Hepatocyte (in vitro differentiated cells): ENCODE data around the gene DIAPH1. TPM values are rescaled to one million over a fixed set of nuclear protein-coding genes. Genes with fewer than 3 reads are reported as not detected.

ENCODE experiments used
- DNase-seq: peaks from one replicate; pipeline ENCODE4 v3.0.0-alpha.2; 2016; ENCODE audit warnings: low spot score
- H2AFZ ChIP-seq: fragments of 200-600 bp; sonication (generic); 2 replicates; pipeline ENCODE4 v1.6.0; 2016; ENCODE audit warnings: antibody characterized with exemption, mild to moderate bottlenecking
- H3K27ac ChIP-seq: fragments of 200-600 bp; sonication (generic); 2 replicates; pipeline ENCODE4 v1.5.1; 2016; ENCODE audit warnings: mild to moderate bottlenecking
- H3K27me3 ChIP-seq: fragments of 200-600 bp; sonication (generic); 2 replicates; pipeline ENCODE4 v1.6.1; 2016
- H3K36me3 ChIP-seq: fragments of 200-600 bp; sonication (generic); replicated peaks from 2 replicates; pipeline ENCODE4 v1.5.1; 2016; ENCODE audit warnings: low read depth; ENCODE audit not compliant: insufficient read depth
- H3K4me1 ChIP-seq: fragments of 200-600 bp; sonication (generic); 2 replicates; pipeline ENCODE4 v1.5.1; 2016; ENCODE audit warnings: mild to moderate bottlenecking, moderate library complexity; ENCODE audit not compliant: insufficient read depth
- H3K4me2 ChIP-seq: fragments of 200-600 bp; sonication (generic); 2 replicates; pipeline ENCODE4 v1.6.0; 2016
- H3K4me3 ChIP-seq: fragments of 200-600 bp; sonication (generic); 2 replicates; pipeline ENCODE4 v1.5.1; 2016; ENCODE audit warnings: mild to moderate bottlenecking
- H3K79me2 ChIP-seq: fragments of 200-600 bp; sonication (generic); 2 replicates; pipeline ENCODE4 v1.6.0; 2017; ENCODE audit warnings: mild to moderate bottlenecking
- H3K9me2 ChIP-seq: fragments of 200-600 bp; sonication (generic); replicated peaks from 2 replicates; pipeline ENCODE4 v1.6.0; 2017; ENCODE audit warnings: mild to moderate bottlenecking; ENCODE audit not compliant: insufficient read depth
- H3K9me3 ChIP-seq: fragments of 200-600 bp; sonication (generic); 2 replicates; pipeline ENCODE4 v1.5.1; 2016; ENCODE audit warnings: low read depth, mild to moderate bottlenecking
- H4K20me1 ChIP-seq: fragments of 200-600 bp; sonication (generic); 2 replicates; pipeline ENCODE4 v1.6.0; 2016; ENCODE audit warnings: mild to moderate bottlenecking; ENCODE audit not compliant: insufficient read depth, poor library complexity, severe bottlenecking
- EZH2 ChIP-seq: fragments of 200-600 bp; sonication (generic); IDR thresholded peaks from 2 replicates; pipeline ENCODE4 v1.6.1; 2016; ENCODE audit warnings: antibody characterized with exemption, mild to moderate bottlenecking, borderline replicate concordance
- EZH2phosphoT487 ChIP-seq: fragments of 200-600 bp; sonication (generic); IDR thresholded peaks from one replicate; pipeline ENCODE4 v1.6.1; 2018; ENCODE audit warnings: antibody characterized with exemption, mild to moderate bottlenecking, low read depth, moderate library complexity; ENCODE audit not compliant: unreplicated experiment, severe bottlenecking
- WGBS: methylation state at CpG from one replicate; pipeline ENCODE4 v1.1.6; 2016; ENCODE audit warnings: low lambda C conversion rate; ENCODE audit errors: missing lambda C conversion rate; 5-methylcytosine and 5-hydroxymethylcytosine counted together
- polyA plus RNA-seq: library from polyadenylated mRNA; unstranded; fragments of >200 nt; fragmentation: Nextera tagmentation; extraction: Ambion mirVana; gene quantifications from 2 replicates; pipeline ENCODE4 v1.2.1, GENCODE V29; 2016
- total RNA-seq: library from RNA; depleted of rRNA; stranded (reverse); fragments of >200 nt; gene quantifications from 2 replicates; pipeline ENCODE4 v1.2.3, GENCODE V29; 2014
- TF ChIP-seq, protein P1 (sequence below): fragments of 200-600 bp; sonication (generic); IDR thresholded peaks from 2 replicates; pipeline ENCODE4 v1.5.1; 2016; ENCODE audit warnings: antibody characterized with exemption, mild to moderate bottlenecking; ENCODE audit not compliant: poor library complexity

Gene DIAPH1
- total and polyA plus RNA-seq, 2 experiments from 2014 or later = 56.6 to 62.4 TPM

DNA sequence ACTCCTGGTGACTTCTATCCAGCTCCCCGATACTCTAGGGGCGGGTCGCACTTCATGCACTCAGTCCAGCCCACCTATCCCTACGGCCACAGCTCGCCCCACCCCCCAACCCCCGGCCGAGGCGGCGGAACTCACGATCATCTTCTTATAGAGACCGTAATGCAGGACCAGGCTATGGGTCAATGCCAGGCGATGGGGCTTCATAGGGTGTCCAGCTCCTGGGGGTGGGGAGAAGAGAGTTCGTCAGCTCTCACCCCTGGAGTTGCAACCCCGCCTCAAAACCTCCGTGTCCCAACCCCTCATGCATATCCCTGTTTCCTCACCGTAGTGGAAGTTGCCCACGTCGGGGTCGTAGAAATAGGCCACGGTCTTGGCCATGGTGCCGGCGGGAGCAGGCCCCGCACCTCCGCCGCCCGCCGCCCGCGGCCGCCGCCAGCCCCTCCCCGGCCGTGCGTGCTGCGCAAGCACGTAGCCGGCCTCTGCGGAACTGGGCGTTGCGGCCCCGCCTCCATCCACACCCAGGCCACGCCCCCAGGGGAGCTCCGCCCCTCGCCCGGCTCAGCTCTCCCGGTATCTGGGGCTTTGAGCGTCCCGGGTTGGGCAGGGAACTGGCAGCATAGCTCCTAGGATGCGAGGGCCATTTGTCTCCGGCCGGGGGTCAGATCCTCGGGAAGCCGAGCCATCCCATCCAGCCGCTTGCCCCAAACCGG lies 17.8 kb upstream of the DIAPH1 start, which contains the start of the genes HDAC3 and RELL2:
Gene HDAC3, minus strand, starts transcription at position 437 of the 710 bp plus-strand sequence. Its CDS starts 59 bp downstream, at position 378.
Gene RELL2, plus strand, starts transcription at position 585 of the 710 bp plus-strand sequence. CDS start 1,229 bp downstream, outside the sequence.
- DNase-seq = peak; percentile 97
- Histone ChIP-seq H2AFZ (peak within 1 kb of the TSS; percentile 97), H3K36me3 (no peaks in the 10 kb centered on the region), H3K4me3 (peak within 1 kb of the TSS; percentile 70), H3K27ac (peak within 1 kb of the TSS; percentile 90), H3K9me3 (no peaks in the 10 kb centered on the region), H3K79me2 (peaks cover 50% of the 10 kb centered on the region), H3K4me1 (peaks cover 19% of the 10 kb centered on the region), H3K9me2 (no peaks in the 10 kb centered on the region), H3K4me2 (peak within 1 kb of the TSS; percentile 99), H3K27me3 (no peaks in the 10 kb centered on the region), H4K20me1 (peaks cover 10% of the 10 kb centered on the region)
- WGBS = 2% methylated on average over 45 of the region's 55 CpGs
- TF ChIP-seq EZH2phosphoT487 (no peak), EZH2 (no peak)
- TF ChIP-seq, protein P1, sequence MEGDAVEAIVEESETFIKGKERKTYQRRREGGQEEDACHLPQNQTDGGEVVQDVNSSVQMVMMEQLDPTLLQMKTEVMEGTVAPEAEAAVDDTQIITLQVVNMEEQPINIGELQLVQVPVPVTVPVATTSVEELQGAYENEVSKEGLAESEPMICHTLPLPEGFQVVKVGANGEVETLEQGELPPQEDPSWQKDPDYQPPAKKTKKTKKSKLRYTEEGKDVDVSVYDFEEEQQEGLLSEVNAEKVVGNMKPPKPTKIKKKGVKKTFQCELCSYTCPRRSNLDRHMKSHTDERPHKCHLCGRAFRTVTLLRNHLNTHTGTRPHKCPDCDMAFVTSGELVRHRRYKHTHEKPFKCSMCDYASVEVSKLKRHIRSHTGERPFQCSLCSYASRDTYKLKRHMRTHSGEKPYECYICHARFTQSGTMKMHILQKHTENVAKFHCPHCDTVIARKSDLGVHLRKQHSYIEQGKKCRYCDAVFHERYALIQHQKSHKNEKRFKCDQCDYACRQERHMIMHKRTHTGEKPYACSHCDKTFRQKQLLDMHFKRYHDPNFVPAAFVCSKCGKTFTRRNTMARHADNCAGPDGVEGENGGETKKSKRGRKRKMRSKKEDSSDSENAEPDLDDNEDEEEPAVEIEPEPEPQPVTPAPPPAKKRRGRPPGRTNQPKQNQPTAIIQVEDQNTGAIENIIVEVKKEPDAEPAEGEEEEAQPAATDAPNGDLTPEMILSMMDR = no peak

DNA sequence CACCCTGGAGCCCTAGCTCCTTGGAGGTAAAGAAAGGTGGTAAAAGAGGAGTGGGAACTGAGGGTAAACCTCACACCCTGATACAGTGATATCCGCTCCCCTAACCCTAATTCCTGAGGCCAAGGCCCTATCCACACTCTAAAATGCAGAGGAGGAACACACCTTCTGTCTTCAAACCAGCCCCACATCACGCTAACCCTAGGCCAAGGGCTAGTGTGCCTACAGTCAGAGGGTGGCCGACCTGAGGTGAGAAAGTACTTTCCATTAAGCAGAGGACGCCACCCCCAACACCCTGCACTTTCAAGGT lies 17.3 kb upstream of the DIAPH1 start:
- 6% methylated on average over 3 of the region's 4 CpGs for WGBS

DNA sequence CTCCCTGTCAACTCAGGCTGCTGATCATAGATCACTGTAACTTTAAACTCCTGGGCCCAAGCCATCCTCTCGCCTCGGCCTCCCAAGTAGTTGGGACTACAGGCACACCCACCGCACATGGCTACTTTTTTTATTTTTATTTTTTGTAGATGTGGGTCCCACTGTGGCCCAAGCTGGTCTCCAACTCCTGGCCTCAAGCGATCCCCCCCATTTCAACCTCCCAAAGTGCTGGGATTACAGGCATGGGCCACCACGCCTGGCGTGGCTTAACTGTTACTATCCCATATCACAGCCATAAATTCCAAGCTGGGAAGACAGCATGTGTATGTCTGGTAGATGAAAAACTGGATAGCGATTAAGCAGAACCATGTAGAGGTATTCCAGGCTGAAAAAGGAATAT lies 16.8 kb upstream of the DIAPH1 start:
- Histone ChIP-seq H3K4me3 (peak overlapping the region; percentile 70), H3K9me3 (no peaks in the 10 kb centered on the region), H4K20me1 (peaks cover 10% of the 10 kb centered on the region), H3K4me2 (peak overlapping the region; percentile 99), H3K36me3 (no peaks in the 10 kb centered on the region), H3K79me2 (peaks cover 58% of the 10 kb centered on the region), H3K9me2 (no peaks in the 10 kb centered on the region), H3K27ac (peak overlapping the region; percentile 90), H3K27me3 (no peaks in the 10 kb centered on the region), H3K4me1 (peaks cover 19% of the 10 kb centered on the region), H2AFZ (peak overlapping the region; percentile 97)
- TF ChIP-seq EZH2phosphoT487 = no peak
- TF ChIP-seq EZH2 = no peak
- TF ChIP-seq, protein P1 = no peak
- no peak for DNase-seq
- WGBS = 65% methylated on average over 7 of the region's 7 CpGs

More for the DNA sequence above, 17.3 kb upstream of the DIAPH1 start:
- TF ChIP-seq, protein P1 = no peak
- TF ChIP-seq EZH2 (no peak), EZH2phosphoT487 (no peak)
- H3K27me3 ChIP-seq = no peaks in the 10 kb centered on the region
- peaks cover 10% of the 10 kb centered on the region for H4K20me1 ChIP-seq
- H3K9me3 ChIP-seq = no peaks in the 10 kb centered on the region
- DNase-seq = no peak
- no peaks in the 10 kb centered on the region for H3K9me2 ChIP-seq
- peak overlapping the region; percentile 70 for H3K4me3 ChIP-seq
- H3K79me2 ChIP-seq = peaks cover 55% of the 10 kb centered on the region
- peak overlapping the region; percentile 90 for H3K27ac ChIP-seq
- H3K4me1 ChIP-seq = peaks cover 19% of the 10 kb centered on the region
- H3K36me3 ChIP-seq = no peaks in the 10 kb centered on the region
- peak overlapping the region; percentile 97 for H2AFZ ChIP-seq
- peak overlapping the region; percentile 99 for H3K4me2 ChIP-seq
